Gastroesophageal sphincter (tissue), 3 donors: ENCODE data around the gene CARD9.

Source experiments
- POLR2AphosphoS5 ChIP-seq: sonication (generic); formaldehyde crosslinking; IDR thresholded peaks from one replicate; pipeline ENCODE4 v1.6.1; 2017; ENCODE audit warnings: antibody characterized with exemption
- TF ChIP-seq, protein P1 (sequence below), 4 experiments: fragments of 200-600 bp in 2 of 4; fragments of 450-650 bp in 2 of 4; sonication (generic) in 1 of 4; IDR thresholded peaks; one replicate each; pipeline ENCODE4 v1.5.1; 2017 to 2019; ENCODE audit warnings: antibody characterized with exemption in 4 of 4, mild to moderate bottlenecking in 2 of 4, moderate library complexity in 2 of 4

DNA sequence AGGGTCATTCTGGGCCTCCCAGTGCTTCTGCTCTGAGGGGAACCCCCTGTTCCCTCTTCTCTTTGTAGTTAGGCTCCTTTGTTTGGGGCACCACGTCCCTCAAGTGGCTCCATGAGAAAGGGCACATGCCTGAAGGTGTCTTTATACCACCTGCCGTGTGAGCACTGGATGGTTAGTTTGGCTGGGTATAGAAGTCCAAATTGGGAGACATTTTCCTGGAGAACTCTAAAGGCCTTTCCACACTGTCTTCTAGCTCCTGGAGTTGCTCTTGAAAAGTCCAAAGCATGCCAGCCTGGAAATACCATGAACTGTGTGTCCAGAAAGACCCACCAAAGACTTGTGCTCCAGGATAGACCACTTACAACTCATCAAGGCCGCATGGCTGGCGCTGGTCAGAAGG, 58.5 kb downstream of the CARD9 start:
- TF ChIP-seq, protein P1, sequence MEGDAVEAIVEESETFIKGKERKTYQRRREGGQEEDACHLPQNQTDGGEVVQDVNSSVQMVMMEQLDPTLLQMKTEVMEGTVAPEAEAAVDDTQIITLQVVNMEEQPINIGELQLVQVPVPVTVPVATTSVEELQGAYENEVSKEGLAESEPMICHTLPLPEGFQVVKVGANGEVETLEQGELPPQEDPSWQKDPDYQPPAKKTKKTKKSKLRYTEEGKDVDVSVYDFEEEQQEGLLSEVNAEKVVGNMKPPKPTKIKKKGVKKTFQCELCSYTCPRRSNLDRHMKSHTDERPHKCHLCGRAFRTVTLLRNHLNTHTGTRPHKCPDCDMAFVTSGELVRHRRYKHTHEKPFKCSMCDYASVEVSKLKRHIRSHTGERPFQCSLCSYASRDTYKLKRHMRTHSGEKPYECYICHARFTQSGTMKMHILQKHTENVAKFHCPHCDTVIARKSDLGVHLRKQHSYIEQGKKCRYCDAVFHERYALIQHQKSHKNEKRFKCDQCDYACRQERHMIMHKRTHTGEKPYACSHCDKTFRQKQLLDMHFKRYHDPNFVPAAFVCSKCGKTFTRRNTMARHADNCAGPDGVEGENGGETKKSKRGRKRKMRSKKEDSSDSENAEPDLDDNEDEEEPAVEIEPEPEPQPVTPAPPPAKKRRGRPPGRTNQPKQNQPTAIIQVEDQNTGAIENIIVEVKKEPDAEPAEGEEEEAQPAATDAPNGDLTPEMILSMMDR (IDR thresholded peaks at IDR 0.05): no peak
- TF ChIP-seq POLR2AphosphoS5: no peak
